Neural cell (in vitro differentiated cells): Measurements from ENCODE around the gene PSMG4. TPM values are rescaled to one million over a fixed set of nuclear protein-coding genes. Genes with fewer than 3 reads are reported as not detected.

Experiments used
- H2AFZ ChIP-seq: fragments of 200-600, 300-800 bp; sonication (generic), shearing (Covaris generic); 2 replicates; pipeline ENCODE4 v1.6.0; 2014; ENCODE audit warnings: low read depth, mild to moderate bottlenecking, antibody characterized with exemption, low read length, moderate library complexity
- H3F3A ChIP-seq: fragments of 200-600 bp; shearing (Covaris generic); 2 replicates; pipeline ENCODE4 v1.6.1; 2016; ENCODE audit warnings: mild to moderate bottlenecking, moderate library complexity, mixed read lengths, antibody characterized with exemption, low read length; ENCODE audit not compliant: insufficient read depth, poor library complexity, severe bottlenecking
- H3K27ac ChIP-seq: fragments of 200-600, 300-800 bp; sonication (generic), shearing (Covaris generic); 2 replicates; pipeline ENCODE4 v1.5.1; 2014; ENCODE audit warnings: mild to moderate bottlenecking, low read length, moderate library complexity
- H3K27me3 ChIP-seq: fragments of 300-800, 200-600 bp; sonication (generic), shearing (Covaris generic); 2 replicates; pipeline ENCODE4 v1.6.0; 2014; ENCODE audit warnings: mild to moderate bottlenecking, low read depth, low read length, moderate library complexity; ENCODE audit not compliant: insufficient read depth
- H3K36me3 ChIP-seq: fragments of 300-800, 200-600 bp; sonication (generic), shearing (Covaris generic); 2 replicates; pipeline ENCODE4 v1.5.1; 2014; ENCODE audit warnings: mild to moderate bottlenecking, antibody characterized with exemption, low read length, moderate library complexity; ENCODE audit not compliant: insufficient read depth
- H3K4me2 ChIP-seq: fragments of 300-800, 200-600 bp; sonication (generic), shearing (Covaris generic); 2 replicates; pipeline ENCODE4 v1.6.0; 2014; ENCODE audit warnings: mild to moderate bottlenecking, low read length
- H3K4me3 ChIP-seq: fragments of 300-800, 200-600 bp; sonication (generic), shearing (Covaris generic); 2 replicates; pipeline ENCODE4 v1.5.1; 2014; ENCODE audit warnings: mild to moderate bottlenecking, low read length, moderate library complexity
- H3K79me2 ChIP-seq: fragments of 200-600 bp; shearing (Covaris generic); replicated peaks from 2 replicates; pipeline ENCODE4 v1.6.0; 2014; ENCODE audit warnings: mild to moderate bottlenecking, low read length, moderate library complexity; ENCODE audit not compliant: insufficient read depth
- H3K9ac ChIP-seq: fragments of 300-800, 200-600 bp; sonication (generic), shearing (Covaris generic); 2 replicates; pipeline ENCODE4 v1.6.1; 2016; ENCODE audit warnings: mild to moderate bottlenecking, low read length, mixed read lengths
- H3K9me2 ChIP-seq: fragments of 200-600 bp; shearing (Covaris generic); 2 replicates; pipeline ENCODE4 v1.6.1; 2016; ENCODE audit warnings: mild to moderate bottlenecking, low read length, mixed read lengths; ENCODE audit not compliant: insufficient read depth
- H3K9me3 ChIP-seq: fragments of 200-600, 300-800 bp; sonication (generic), shearing (Covaris generic); 2 replicates; pipeline ENCODE4 v1.6.1; 2016; ENCODE audit warnings: mild to moderate bottlenecking, mixed run types, low read length, moderate library complexity, mixed read lengths
- H4K20me1 ChIP-seq: fragments of 200-600 bp; shearing (Covaris generic); 2 replicates; pipeline ENCODE4 v1.6.1; 2016; ENCODE audit warnings: mild to moderate bottlenecking, mixed run types; ENCODE audit not compliant: insufficient read depth
- EP300 ChIP-seq: fragments of 450-650 bp; conservative IDR thresholded peaks from 2 replicates; pipeline ENCODE4 v1.6.1; 2014; ENCODE audit warnings: antibody characterized with exemption, mild to moderate bottlenecking, moderate library complexity; ENCODE audit not compliant: poor library complexity, severe bottlenecking
- EZH2 ChIP-seq: fragments of 200-600, 300-800 bp; shearing (Covaris generic), sonication (generic); IDR thresholded peaks from 2 replicates; pipeline ENCODE4 v1.6.1; 2014; ENCODE audit warnings: antibody characterized with exemption, low read length, borderline replicate concordance, mild to moderate bottlenecking; ENCODE audit not compliant: insufficient read depth, poor library complexity, severe bottlenecking
- MXI1 ChIP-seq: fragments of 450-650 bp; conservative IDR thresholded peaks from 2 replicates; pipeline ENCODE4 v1.6.1; 2014; ENCODE audit warnings: antibody characterized with exemption, mild to moderate bottlenecking; ENCODE audit not compliant: poor library complexity, severe bottlenecking
- POLR2AphosphoS5 ChIP-seq: IDR thresholded peaks from 2 replicates; pipeline ENCODE4 v1.6.1; 2012
- RAD21 ChIP-seq: fragments of 450-650 bp; conservative IDR thresholded peaks from 2 replicates; pipeline ENCODE4 v1.6.1; 2014; ENCODE audit warnings: antibody characterized with exemption, mild to moderate bottlenecking, moderate library complexity
- SMC3 ChIP-seq: fragments of 450-650 bp; conservative IDR thresholded peaks from 2 replicates; pipeline ENCODE4 v1.6.1; 2014; ENCODE audit warnings: antibody characterized with exemption, mild to moderate bottlenecking, moderate library complexity; ENCODE audit not compliant: poor library complexity
- TAF1 ChIP-seq: IDR thresholded peaks from 2 replicates; pipeline ENCODE4 v1.6.1; 2012; ENCODE audit warnings: low read depth
- polyA plus RNA-seq: library from polyadenylated mRNA; depleted of rRNA; stranded (reverse); fragments of >200 nt; gene quantifications from 2 replicates; pipeline ENCODE4 v1.2.3, GENCODE V29; 2014
- TF ChIP-seq, protein P1 (sequence below): fragments of 450-650 bp; IDR thresholded peaks from 2 replicates; pipeline ENCODE4 v1.5.1; 2014; ENCODE audit warnings: antibody characterized with exemption, mild to moderate bottlenecking, moderate library complexity; ENCODE audit not compliant: poor library complexity, severe bottlenecking
- TF ChIP-seq, protein P2 (sequence below): IDR thresholded peaks from 2 replicates; pipeline ENCODE4 v1.6.1; 2012; ENCODE audit warnings: borderline replicate concordance

The PSMG4 gene
- polyA plus RNA-seq, 1 donor from 2014 or later, result 52.0 TPM

DNA sequence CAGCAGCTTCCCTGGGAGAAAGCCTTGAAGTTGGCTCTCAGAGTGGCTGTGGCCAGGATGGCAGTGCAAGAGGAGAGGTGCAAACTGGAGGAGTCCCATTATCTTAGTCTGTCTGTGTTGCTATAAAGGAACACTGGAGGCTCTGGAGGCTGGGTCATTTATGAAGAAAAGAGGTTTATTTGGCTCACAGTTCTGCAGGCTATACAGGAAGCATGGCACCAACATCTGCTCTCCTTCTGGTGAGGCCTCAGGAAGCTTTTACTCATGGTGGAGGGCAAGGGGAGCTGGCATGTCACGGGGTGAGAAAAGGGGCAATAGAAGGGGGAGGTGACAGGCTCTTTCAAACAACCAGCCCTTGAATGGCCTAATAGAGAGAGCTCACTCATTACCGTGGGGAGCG lies 47.1 kb downstream of the PSMG4 start:
- H3K36me3 ChIP-seq, result peaks cover 4% of the 10 kb centered on the region
- H3K4me3 ChIP-seq, result no peak overlapping the region
- H3K9me2 ChIP-seq, result no peaks in the 10 kb centered on the region
- no peak overlapping the region for H2AFZ ChIP-seq
- H3K27ac ChIP-seq, result no peak overlapping the region
- H3K4me2 ChIP-seq, result no peak overlapping the region
- no peaks in the 10 kb centered on the region for H3K27me3 ChIP-seq
- peaks cover 4% of the 10 kb centered on the region for H3K9me3 ChIP-seq
- no peaks in the 10 kb centered on the region for H3K79me2 ChIP-seq
- no peaks in the 10 kb centered on the region for H4K20me1 ChIP-seq
- H3F3A ChIP-seq, result no peaks in the 10 kb centered on the region
- TF ChIP-seq SMC3 (no peak), TAF1 (no peak)
- no peak overlapping the region for H3K9ac ChIP-seq

DNA sequence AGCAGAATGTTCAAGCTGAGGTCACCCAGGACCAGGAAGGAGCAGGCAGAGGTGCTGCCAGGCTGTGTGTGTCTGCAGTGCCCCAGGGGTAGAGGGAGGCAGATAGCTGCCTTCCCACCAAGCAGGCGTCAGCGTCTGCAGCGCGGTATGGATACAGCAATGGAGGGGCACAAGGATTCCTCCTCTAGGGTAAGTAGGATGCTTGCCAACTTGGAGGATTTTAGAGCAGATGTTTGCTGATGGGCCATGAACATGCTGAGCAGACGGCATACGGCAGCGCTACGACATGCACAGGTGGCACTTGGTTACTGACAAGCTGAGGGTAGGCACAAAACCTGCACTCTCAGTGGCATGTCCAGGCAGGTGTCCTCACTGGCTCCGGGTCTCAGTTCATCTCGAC lies 48.1 kb downstream of the PSMG4 start:
- Histone ChIP-seq H3K4me2 (no peak overlapping the region), H3F3A (no peaks in the 10 kb centered on the region)
- TF ChIP-seq, protein P1, sequence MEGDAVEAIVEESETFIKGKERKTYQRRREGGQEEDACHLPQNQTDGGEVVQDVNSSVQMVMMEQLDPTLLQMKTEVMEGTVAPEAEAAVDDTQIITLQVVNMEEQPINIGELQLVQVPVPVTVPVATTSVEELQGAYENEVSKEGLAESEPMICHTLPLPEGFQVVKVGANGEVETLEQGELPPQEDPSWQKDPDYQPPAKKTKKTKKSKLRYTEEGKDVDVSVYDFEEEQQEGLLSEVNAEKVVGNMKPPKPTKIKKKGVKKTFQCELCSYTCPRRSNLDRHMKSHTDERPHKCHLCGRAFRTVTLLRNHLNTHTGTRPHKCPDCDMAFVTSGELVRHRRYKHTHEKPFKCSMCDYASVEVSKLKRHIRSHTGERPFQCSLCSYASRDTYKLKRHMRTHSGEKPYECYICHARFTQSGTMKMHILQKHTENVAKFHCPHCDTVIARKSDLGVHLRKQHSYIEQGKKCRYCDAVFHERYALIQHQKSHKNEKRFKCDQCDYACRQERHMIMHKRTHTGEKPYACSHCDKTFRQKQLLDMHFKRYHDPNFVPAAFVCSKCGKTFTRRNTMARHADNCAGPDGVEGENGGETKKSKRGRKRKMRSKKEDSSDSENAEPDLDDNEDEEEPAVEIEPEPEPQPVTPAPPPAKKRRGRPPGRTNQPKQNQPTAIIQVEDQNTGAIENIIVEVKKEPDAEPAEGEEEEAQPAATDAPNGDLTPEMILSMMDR, result no peak
- TF ChIP-seq POLR2AphosphoS5 (no peak), SMC3 (no peak), EP300 (no peak), EZH2 (no peak), MXI1 (no peak), RAD21 (no peak), TAF1 (no peak)
- TF ChIP-seq, protein P2, sequence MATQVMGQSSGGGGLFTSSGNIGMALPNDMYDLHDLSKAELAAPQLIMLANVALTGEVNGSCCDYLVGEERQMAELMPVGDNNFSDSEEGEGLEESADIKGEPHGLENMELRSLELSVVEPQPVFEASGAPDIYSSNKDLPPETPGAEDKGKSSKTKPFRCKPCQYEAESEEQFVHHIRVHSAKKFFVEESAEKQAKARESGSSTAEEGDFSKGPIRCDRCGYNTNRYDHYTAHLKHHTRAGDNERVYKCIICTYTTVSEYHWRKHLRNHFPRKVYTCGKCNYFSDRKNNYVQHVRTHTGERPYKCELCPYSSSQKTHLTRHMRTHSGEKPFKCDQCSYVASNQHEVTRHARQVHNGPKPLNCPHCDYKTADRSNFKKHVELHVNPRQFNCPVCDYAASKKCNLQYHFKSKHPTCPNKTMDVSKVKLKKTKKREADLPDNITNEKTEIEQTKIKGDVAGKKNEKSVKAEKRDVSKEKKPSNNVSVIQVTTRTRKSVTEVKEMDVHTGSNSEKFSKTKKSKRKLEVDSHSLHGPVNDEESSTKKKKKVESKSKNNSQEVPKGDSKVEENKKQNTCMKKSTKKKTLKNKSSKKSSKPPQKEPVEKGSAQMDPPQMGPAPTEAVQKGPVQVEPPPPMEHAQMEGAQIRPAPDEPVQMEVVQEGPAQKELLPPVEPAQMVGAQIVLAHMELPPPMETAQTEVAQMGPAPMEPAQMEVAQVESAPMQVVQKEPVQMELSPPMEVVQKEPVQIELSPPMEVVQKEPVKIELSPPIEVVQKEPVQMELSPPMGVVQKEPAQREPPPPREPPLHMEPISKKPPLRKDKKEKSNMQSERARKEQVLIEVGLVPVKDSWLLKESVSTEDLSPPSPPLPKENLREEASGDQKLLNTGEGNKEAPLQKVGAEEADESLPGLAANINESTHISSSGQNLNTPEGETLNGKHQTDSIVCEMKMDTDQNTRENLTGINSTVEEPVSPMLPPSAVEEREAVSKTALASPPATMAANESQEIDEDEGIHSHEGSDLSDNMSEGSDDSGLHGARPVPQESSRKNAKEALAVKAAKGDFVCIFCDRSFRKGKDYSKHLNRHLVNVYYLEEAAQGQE, result no peak

DNA sequence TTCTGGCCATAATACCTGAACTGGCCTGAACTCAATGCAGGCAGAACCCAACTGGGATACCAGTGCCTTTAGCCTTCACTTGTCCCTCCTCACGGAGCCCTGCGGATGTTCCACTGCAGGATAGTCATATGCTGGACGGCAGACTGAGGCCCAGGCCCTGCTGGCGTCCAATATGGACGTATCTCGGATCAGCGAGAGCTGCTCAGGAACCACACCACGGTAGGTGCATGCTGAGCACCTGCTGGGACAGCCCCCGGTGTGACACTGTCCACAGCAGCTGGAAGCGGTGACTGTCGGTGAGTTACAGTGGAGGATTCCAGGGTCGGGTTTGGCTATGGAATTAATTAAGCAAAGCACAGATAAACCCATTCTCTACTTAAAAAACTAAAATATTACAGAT lies 48.7 kb downstream of the PSMG4 start:
- Histone ChIP-seq H3K9me2 (no peaks in the 10 kb centered on the region), H3K9me3 (no peaks in the 10 kb centered on the region), H3K4me3 (no peak overlapping the region), H3K9ac (no peak overlapping the region), H3F3A (no peaks in the 10 kb centered on the region), H3K27ac (no peak overlapping the region), H3K79me2 (no peaks in the 10 kb centered on the region), H3K27me3 (no peaks in the 10 kb centered on the region), H3K4me2 (no peak overlapping the region), H4K20me1 (no peaks in the 10 kb centered on the region), H3K36me3 (peaks cover 4% of the 10 kb centered on the region), H2AFZ (no peak overlapping the region)
- TF ChIP-seq MXI1, result no peak
- no peak for TF ChIP-seq POLR2AphosphoS5
- no peak for TF ChIP-seq EZH2
- TF ChIP-seq, protein P1, result no peak
- TF ChIP-seq SMC3, result no peak
- TF ChIP-seq EP300, result no peak
- no peak for TF ChIP-seq TAF1
- TF ChIP-seq RAD21, result no peak
- TF ChIP-seq, protein P2, result no peak

More for the DNA sequence above, 48.1 kb downstream of the PSMG4 start:
- no peak overlapping the region for H3K4me3 ChIP-seq
- H3K27me3 ChIP-seq, result no peaks in the 10 kb centered on the region
- no peaks in the 10 kb centered on the region for H3K9me2 ChIP-seq
- H2AFZ ChIP-seq, result no peak overlapping the region
- H3K36me3 ChIP-seq, result peaks cover 4% of the 10 kb centered on the region
- no peak overlapping the region for H3K9ac ChIP-seq
- H4K20me1 ChIP-seq, result no peaks in the 10 kb centered on the region
- no peak overlapping the region for H3K27ac ChIP-seq
- H3K9me3 ChIP-seq, result no peaks in the 10 kb centered on the region
- no peaks in the 10 kb centered on the region for H3K79me2 ChIP-seq
